ENCODE data around the gene ALDOB. TPM values are rescaled to one million over a fixed set of nuclear protein-coding genes. Genes with fewer than 3 reads are reported as not detected.

The ALDOB gene
- total RNA-seq, 2 experiments from 2014 or later = not detected

- Mint-ChIP-seq H3K36me3 (ENCODE audit: low read depth) (peaks cover 89% of the 10 kb centered on the region), H3K27me3 (no peaks in the 10 kb centered on the region), H3K9me3 (peaks cover 2% of the 10 kb centered on the region), H3K4me1 (ENCODE audit: low read depth) (peaks cover 85% of the 10 kb centered on the region), H3K4me3 (peak overlapping the region; percentile 99), H3K27ac (peak overlapping the region; percentile 99)
- Histone ChIP-seq H3K4me3 (ENCODE audit: low read length) (peak overlapping the region; percentile 81), H3K36me3 (ENCODE audit: insufficient read depth, low read length) (peaks cover 45% of the 10 kb centered on the region), H3K27ac (ENCODE audit: low read depth in 1 of 2, low read length in 2 of 2) (peak overlapping the region; percentile 58 to 66), H3K9me3 (ENCODE audit: control insufficient read depth in 1 of 2, insufficient read depth in 1 of 2, low read length in 2 of 2) (no peaks in the 10 kb centered on the region), H3K4me1 (ENCODE audit: insufficient read depth, low read length) (peaks cover 32% of the 10 kb centered on the region), H3K27me3 (ENCODE audit: control insufficient read depth in 1 of 2, insufficient read depth in 2 of 2, low read length in 2 of 2) (no peaks in the 10 kb centered on the region)
- ChIA-PET CTCF (interaction anchor here (2.2 kb wide), 1 partner anchor 11 kb away, joined by 14 read pairs; no protein-coding TSS in a partner anchor), POLR2A (interaction anchor here (0.6 to 1.6 kb wide), 12 partner anchors 9 to 1492 kb away, joined by 3 to 31 read pairs (median 4); partner anchors contain the start of genes RNF20 and STX17)
- peak in 2 of 14 experiments; percentile 5 to 29 for DNase-seq
- ATAC-seq (ENCODE audit: poor library complexity) = no peak
- intact Hi-C loops (cut with DNase I, micrococcal nuclease) = loop anchor here (1.0 to 10.0 kb wide), 5 partner anchors 134 to 1492 kb away; partner anchors contain the start of genes RNF20 (in 2 of the 2), STX17 (in 1 of the 2) and TEX10 (in 1 of the 2)
- TF ChIP-seq CTCF (IDR thresholded peaks at IDR 0.05) = no peak
Measured at GRCh38 chr9:101398930-101399642, 36.5 kb downstream of the ALDOB start.

- Mint-ChIP-seq H3K27me3 (no peaks in the 10 kb centered on the region), H3K4me1 (ENCODE audit: low read depth) (peaks cover 86% of the 10 kb centered on the region), H3K9me3 (no peaks in the 10 kb centered on the region), H3K36me3 (ENCODE audit: low read depth) (peaks cover 84% of the 10 kb centered on the region), H3K27ac (peak within 1 kb of the TSS; percentile 99), H3K4me3 (peak within 1 kb of the TSS; percentile 99)
- peak; percentile 90 to 99 (median 94) for DNase-seq
- TF ChIP-seq CTCF (IDR thresholded peaks at IDR 0.05) = no peak
- peak within 1 kb of the TSS; percentile 81 for H3K4me3 ChIP-seq (ENCODE audit: low read length)
- intact Hi-C loops (cut with DNase I, micrococcal nuclease) = loop anchor here in 1 of 2 experiments (2.0 to 10.0 kb wide), 4 partner anchors 135 to 1491 kb away; partner anchors contain the start of genes RNF20, STX17 and TEX10
- no peaks in the 10 kb centered on the region for H3K27me3 ChIP-seq (ENCODE audit: control insufficient read depth in 1 of 2, insufficient read depth in 2 of 2, low read length in 2 of 2)
- H3K27ac ChIP-seq (ENCODE audit: low read depth in 1 of 2, low read length in 2 of 2) = peak within 1 kb of the TSS; percentile 87 to 92
- H3K36me3 ChIP-seq (ENCODE audit: insufficient read depth, low read length) = peaks cover 37% of the 10 kb centered on the region
- CTCF ChIA-PET = interaction anchor here (2.2 kb wide), 1 partner anchor 10 kb away, joined by 14 read pairs; no protein-coding TSS in a partner anchor
- ATAC-seq (ENCODE audit: poor library complexity) = peak; percentile 94
- POLR2A ChIA-PET = interaction anchor here (0.6 to 1.6 kb wide), 12 partner anchors 10 to 1491 kb away, joined by 3 to 31 read pairs (median 4); partner anchors contain the start of genes RNF20 and STX17
- H3K4me1 ChIP-seq (ENCODE audit: insufficient read depth, low read length) = peaks cover 32% of the 10 kb centered on the region
- no peaks in the 10 kb centered on the region for H3K9me3 ChIP-seq (ENCODE audit: control insufficient read depth in 1 of 2, insufficient read depth in 1 of 2, low read length in 2 of 2)
Measured at GRCh38 chr9:101398068-101398929, 37.3 kb downstream of the ALDOB start, which contains the start of the genes MRPL50 and ZNF189. Gene MRPL50, minus strand, starts transcription at chr9:101398618. Its CDS starts 26 bp downstream, at chr9:101398592. Gene ZNF189, plus strand, starts transcription at chr9:101398851. Its CDS starts 306 bp downstream, at chr9:101399157.

- Histone ChIP-seq H3K36me3 (ENCODE audit: insufficient read depth, low read length) (peaks cover 31% of the 10 kb centered on the region), H3K27me3 (ENCODE audit: control insufficient read depth in 1 of 2, insufficient read depth in 2 of 2, low read length in 2 of 2) (no peaks in the 10 kb centered on the region), H3K9me3 (ENCODE audit: control insufficient read depth in 1 of 2, insufficient read depth in 1 of 2, low read length in 2 of 2) (no peaks in the 10 kb centered on the region), H3K27ac (ENCODE audit: low read depth in 1 of 2, low read length in 2 of 2) (peak overlapping the region; percentile 87 to 92), H3K4me3 (ENCODE audit: low read length) (peak overlapping the region; percentile 81), H3K4me1 (ENCODE audit: insufficient read depth, low read length) (peaks cover 32% of the 10 kb centered on the region)
- ChIA-PET POLR2A (interaction anchor here (1.0 to 1.5 kb wide), 3 partner anchors 9 to 169 kb away, joined by 3 to 15 read pairs (median 3); no protein-coding TSS in a partner anchor), CTCF (interaction anchor here (2.2 kb wide), 1 partner anchor 10 kb away, joined by 14 read pairs; no protein-coding TSS in a partner anchor)
- ATAC-seq (ENCODE audit: poor library complexity) = no peak
- Mint-ChIP-seq H3K9me3 (no peaks in the 10 kb centered on the region), H3K36me3 (ENCODE audit: low read depth) (peaks cover 84% of the 10 kb centered on the region), H3K27me3 (no peaks in the 10 kb centered on the region), H3K4me3 (peak overlapping the region; percentile 99), H3K4me1 (ENCODE audit: low read depth) (peaks cover 85% of the 10 kb centered on the region), H3K27ac (peak overlapping the region; percentile 99)
- no peak for TF ChIP-seq CTCF (IDR thresholded peaks at IDR 0.05)
- no peak for DNase-seq
- intact Hi-C loops (cut with DNase I, micrococcal nuclease) = loop anchor here in 1 of 2 experiments (2.0 to 10.0 kb wide), 4 partner anchors 135 to 1490 kb away; partner anchors contain the start of genes RNF20, STX17 and TEX10
Measured at GRCh38 chr9:101397746-101398067, 37.9 kb downstream of the ALDOB start.

Measured in CD4-positive, alpha-beta T cell (primary cell).